GM21528 (cell line): ENCODE data around the gene ABCA7.

ENCODE experiments used
- ATAC-seq: cut with Tn5 transposase; IDR thresholded peaks from one replicate; pipeline ENCODE4 v1.9.1; 2021; ENCODE audit warnings: mild to moderate bottlenecking, moderate library complexity; ENCODE audit not compliant: unreplicated experiment, low FRiP score

Gene ABCA7

GRCh38 chr19:1055886-1056620 lies 16.1 kb downstream of the ABCA7 start:
- ATAC-seq: no peak

GRCh38 chr19:1057176-1057855 lies 17.4 kb downstream of the ABCA7 start:
- ATAC-seq: no peak

DNA sequence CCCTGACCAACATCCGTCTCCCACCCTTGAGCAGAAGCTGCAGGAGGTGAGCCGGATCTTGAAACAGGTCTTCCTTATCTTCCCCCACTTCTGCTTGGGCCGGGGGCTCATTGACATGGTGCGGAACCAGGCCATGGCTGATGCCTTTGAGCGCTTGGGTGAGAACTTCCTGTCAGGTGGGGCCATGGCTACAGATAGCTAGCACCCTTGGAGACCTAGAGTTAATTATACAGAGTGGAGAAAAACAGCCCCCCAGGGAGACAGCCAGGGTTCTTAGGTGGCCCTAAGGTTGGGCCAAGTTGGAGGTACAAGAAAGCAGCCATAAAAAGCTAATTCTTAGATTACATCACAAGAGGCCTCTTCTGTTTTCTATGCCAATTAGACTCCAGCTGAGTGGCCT lies 18.2 kb downstream of the ABCA7 start:
- ATAC-seq: no peak

DNA sequence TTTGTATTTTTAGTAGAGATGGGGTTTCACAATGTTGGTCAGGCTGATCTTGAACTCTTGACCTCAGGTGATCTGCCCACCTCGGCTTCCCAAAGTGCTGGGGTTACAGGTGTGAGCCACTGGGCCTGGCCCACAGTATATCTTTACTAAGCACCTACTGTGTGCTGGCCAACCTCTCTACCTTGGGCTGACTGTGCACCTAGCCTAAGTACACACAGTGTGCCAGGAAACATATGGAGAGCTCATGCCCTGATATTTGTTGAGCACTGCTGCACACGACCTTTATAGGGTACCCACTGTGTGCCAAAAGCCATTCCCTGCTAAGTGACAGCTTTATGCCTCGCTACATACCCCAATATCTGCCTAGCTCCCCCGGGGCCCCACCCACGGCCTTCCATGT lies 20.8 kb downstream of the ABCA7 start:
- no peak for ATAC-seq

GRCh38 chr19:1061987-1062386 lies 22.1 kb downstream of the ABCA7 start:
- ATAC-seq: no peak

DNA sequence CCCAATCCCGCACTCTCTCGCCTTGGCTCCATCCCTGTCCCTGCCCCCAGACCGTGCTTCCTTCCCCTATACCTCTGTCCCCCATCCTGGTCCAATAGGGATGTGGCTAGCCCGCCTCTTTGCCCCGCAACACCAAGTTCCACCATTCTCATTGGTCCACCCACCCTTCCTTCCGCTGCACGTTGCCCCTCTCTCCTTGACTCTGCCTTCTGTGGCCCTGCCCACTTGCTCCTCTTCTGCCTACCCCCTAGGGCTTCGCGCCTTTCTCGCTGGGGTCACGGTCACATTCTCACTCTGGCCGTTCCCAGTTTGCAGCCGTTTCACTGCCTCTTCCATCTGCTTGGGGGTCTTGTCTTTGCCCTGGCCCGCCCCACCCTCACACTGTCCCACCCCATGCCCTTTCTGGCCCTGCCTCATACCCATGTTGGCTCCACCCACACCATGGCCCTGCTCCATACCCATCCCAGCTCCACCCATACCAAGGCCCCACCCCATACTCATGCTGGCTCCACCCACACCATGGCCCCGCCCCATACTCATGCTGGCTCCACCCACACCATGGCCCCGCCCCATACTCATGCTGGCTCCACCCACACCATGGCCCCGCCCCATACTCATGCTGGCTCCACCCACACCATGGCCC lies 22.6 kb downstream of the ABCA7 start:
- no peak for ATAC-seq

DNA sequence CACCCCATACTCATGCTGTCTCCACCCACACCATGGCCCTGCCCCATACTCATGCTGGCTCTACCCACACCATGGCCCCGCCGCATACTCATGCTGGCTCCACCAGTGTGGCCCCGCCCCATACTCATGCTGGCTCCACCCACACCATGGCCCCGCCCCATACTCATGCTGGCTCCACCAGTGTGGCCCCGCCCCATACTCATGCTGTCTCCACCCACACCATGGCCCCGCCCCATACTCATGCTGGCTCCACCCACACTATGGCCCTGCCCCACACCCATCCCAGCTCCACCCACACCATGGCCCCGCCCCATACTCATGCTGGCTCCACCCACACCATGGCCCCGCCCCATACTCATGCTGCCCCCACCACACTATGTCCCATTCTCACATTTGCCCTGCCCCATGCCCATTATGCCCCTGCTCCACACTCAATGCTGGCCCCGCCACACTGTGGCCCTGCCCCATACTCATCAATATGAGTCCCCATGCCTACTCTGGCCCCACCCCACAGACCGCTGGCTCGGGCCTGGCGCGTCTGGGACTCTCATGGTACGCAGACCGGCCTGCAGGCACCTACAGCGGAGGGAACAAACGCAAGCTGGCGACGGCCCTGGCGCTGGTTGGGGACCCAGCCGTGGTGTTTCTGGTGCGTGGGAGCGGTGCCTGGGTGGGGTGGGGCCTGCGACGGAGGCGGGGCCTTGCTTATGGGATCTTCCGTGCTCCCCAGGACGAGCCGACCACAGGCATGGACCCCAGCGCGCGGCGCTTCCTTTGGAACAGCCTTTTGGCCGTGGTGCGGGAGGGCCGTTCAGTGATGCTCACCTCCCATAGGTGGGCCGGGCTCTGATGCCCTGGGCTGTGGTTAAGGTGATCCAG lies 23.4 kb downstream of the ABCA7 start:
- ATAC-seq: no peak

- no peak for ATAC-seq
Observed at GRCh38 chr19:1063909-1064660, 24.2 kb downstream of the ABCA7 start.

- ATAC-seq: no peak
Observed at GRCh38 chr19:1064661-1065605, 25.0 kb downstream of the ABCA7 start.

- no peak for ATAC-seq
Observed at GRCh38 chr19:1065606-1066109, 25.8 kb downstream of the ABCA7 start.

DNA sequence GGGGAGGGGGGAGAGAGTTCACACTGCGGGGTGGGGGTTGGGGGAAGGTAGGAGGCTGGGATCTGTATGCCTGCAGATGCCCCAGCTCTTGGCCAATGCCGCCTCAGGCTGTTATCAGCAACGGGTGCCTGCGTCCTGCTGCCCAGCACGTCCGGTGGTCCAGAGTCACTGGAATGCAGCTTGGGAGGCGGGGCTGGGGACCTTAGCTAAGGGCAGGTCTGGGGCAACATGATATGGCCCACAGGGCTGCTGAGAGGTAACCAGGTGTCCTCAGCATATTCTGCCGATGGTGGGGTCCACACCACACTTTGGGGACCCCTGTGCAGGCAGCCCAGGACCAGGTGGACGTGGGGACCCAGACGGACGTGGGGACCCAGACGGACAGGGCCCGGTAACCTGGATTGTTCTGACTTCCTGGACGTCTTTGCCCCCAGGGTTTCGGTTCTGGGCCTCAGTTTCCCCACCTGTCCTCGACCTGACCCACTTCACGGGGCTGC lies 26.4 kb downstream of the ABCA7 start:
- no peak for ATAC-seq

- ATAC-seq: no peak
Observed at GRCh38 chr19:1066748-1067340, 26.9 kb downstream of the ABCA7 start, which contains the start of gene ARHGAP45. TSS of gene ARHGAP45 (plus strand) at chr19:1067167. CDS start at chr19:1067406, 239 bp downstream.

- ATAC-seq: no peak
Observed at GRCh38 chr19:1067341-1067957, 27.5 kb downstream of the ABCA7 start.

GRCh38 chr19:1068009-1069001 lies 28.4 kb downstream of the ABCA7 start:
- no peak for ATAC-seq

GRCh38 chr19:1069009-1069779 lies 29.3 kb downstream of the ABCA7 start:
- ATAC-seq: no peak

GRCh38 chr19:1070576-1070930 lies 30.6 kb downstream of the ABCA7 start:
- ATAC-seq: no peak
